Testis (tissue), 3 donors: ENCODE measurements around the gene PKIG. TPM values are rescaled to one million over a fixed set of nuclear protein-coding genes. Genes with fewer than 3 reads are reported as not detected.

Experiments
- DNase-seq: peaks from one replicate; pipeline ENCODE4 v3.0.0-alpha.2; 2019
- H3K27ac ChIP-seq, 2 donors: fragments of 200-600 bp; sonication (generic); one replicate each; pipeline ENCODE4 v1.5.1; 2019
- H3K27me3 ChIP-seq: fragments of 200-600 bp; sonication (generic); one replicate; pipeline ENCODE4 v1.5.1; 2019
- H3K36me3 ChIP-seq: fragments of 200-600 bp; sonication (generic); one replicate; pipeline ENCODE4 v1.5.1; 2017; ENCODE audit warnings: low read depth; ENCODE audit errors: missing control alignments
- H3K4me1 ChIP-seq: fragments of 200-600 bp; sonication (generic); one replicate; pipeline ENCODE4 v1.5.1; 2019
- H3K4me3 ChIP-seq, 2 donors: fragments of 200-600 bp; sonication (generic); one replicate each; pipeline ENCODE4 v1.5.1; 2017 to 2019
- H3K9me3 ChIP-seq: fragments of 200-600 bp; sonication (generic); one replicate; pipeline ENCODE4 v1.5.1; 2017
- POLR2A ChIP-seq: fragments of 450-650 bp; IDR thresholded peaks from one replicate; pipeline ENCODE4 v1.6.1; 2017; ENCODE audit warnings: antibody characterized with exemption, mild to moderate bottlenecking, moderate library complexity
- WGBS, 2 donors: methylation state at CpG; one replicate each; pipeline ENCODE4 v1.1.5; 2018; 5-methylcytosine and 5-hydroxymethylcytosine counted together
- intact Hi-C: fragments of 100-400 bp; cut with DNase I; formaldehyde crosslinking; loops from one replicate; pipeline ENCODE4 v1.15.1; 2023; ENCODE audit warnings: low total_unique reads
- polyA plus RNA-seq: library from polyadenylated mRNA; stranded (reverse); fragments of 350-450 nt; fragmentation: Illumina TruSeq; extraction: RNeasy Lipid Tissue Mini Kit (QIAGEN cat#74804); gene quantifications from one replicate; pipeline ENCODE4 v1.2.3, GENCODE V29; 2014; ENCODE audit warnings: low read depth, low replicate concordance; ENCODE audit not compliant: insufficient read depth
- total RNA-seq, 2 donors: library from RNA; depleted of rRNA; stranded (reverse); fragments of >200 nt; gene quantifications; one replicate each; pipeline ENCODE4 v1.2.3, GENCODE V29; 2016
- TF ChIP-seq, protein P1 (sequence below), 3 experiments: fragments of 450-650 bp in 2 of 3; fragments of 200-600 bp in 1 of 3; sonication (generic) in 1 of 3; IDR thresholded peaks; one replicate each; pipeline ENCODE4 v1.5.1; 2016 to 2019; ENCODE audit warnings: antibody characterized with exemption in 3 of 3, mild to moderate bottlenecking in 2 of 3, moderate library complexity in 1 of 3

PKIG gene
- total and polyA plus RNA-seq, 3 donors from 2014 or later: 66.6 to 180 (median 70.4) TPM

DNA sequence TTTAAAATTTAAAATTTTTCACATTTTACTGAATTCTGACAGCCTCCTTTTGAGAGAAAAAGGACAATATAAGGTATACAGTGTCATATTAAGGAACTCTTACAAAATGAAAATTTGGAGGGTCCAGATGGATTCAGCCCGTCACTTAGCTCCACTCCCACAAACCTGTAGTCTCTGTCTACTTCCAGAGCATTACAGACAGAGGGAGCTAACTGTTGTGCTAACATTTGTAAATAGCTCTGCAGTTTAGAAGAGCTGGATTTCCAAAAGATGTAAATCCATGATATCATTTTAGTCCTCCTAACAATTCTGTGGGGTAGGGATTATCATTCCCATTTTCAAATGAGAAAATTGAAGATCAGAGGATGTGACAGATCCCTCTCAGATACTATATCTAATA is 44.4 kb upstream of the PKIG start:
- Histone ChIP-seq H3K4me3 (no peak overlapping the region), H3K4me1 (peaks cover 4% of the 10 kb centered on the region), H3K27me3 (no peaks in the 10 kb centered on the region), H3K27ac (no peak overlapping the region), H3K9me3 (no peaks in the 10 kb centered on the region), H3K36me3 (no peaks in the 10 kb centered on the region)
- TF ChIP-seq, protein P1, sequence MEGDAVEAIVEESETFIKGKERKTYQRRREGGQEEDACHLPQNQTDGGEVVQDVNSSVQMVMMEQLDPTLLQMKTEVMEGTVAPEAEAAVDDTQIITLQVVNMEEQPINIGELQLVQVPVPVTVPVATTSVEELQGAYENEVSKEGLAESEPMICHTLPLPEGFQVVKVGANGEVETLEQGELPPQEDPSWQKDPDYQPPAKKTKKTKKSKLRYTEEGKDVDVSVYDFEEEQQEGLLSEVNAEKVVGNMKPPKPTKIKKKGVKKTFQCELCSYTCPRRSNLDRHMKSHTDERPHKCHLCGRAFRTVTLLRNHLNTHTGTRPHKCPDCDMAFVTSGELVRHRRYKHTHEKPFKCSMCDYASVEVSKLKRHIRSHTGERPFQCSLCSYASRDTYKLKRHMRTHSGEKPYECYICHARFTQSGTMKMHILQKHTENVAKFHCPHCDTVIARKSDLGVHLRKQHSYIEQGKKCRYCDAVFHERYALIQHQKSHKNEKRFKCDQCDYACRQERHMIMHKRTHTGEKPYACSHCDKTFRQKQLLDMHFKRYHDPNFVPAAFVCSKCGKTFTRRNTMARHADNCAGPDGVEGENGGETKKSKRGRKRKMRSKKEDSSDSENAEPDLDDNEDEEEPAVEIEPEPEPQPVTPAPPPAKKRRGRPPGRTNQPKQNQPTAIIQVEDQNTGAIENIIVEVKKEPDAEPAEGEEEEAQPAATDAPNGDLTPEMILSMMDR (IDR thresholded peaks at IDR 0.05): no peak
- no peak for TF ChIP-seq POLR2A
- 56 to 60% methylated on average over 1 of the region's 1 CpG for WGBS, 2 donors
- no peak for DNase-seq
- intact Hi-C loops: loop anchor here (10.0 kb wide), 1 partner anchor 67 kb away; no protein-coding TSS in a partner anchor

DNA sequence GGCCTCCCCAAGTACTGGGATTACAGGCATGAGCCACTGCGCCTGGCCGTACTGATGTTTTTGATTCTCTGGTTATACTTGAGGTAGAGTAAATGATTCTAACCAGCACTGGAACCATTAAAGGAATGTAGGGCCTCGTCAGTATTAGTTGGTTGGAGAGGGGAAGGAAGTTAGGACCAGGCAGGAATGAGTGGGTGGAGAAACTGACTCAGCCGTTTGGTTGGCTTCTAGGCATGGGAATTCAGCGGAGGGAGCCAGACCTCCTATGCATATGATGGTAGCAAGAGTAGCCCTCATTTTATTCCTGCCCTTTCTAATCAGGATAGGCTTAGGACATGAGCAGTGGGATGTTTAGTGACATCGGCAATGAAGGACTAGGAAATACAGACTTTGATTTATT is 41.5 kb upstream of the PKIG start:
- TF ChIP-seq, protein P1 (IDR thresholded peaks at IDR 0.05): no peak
- TF ChIP-seq POLR2A: no peak
- DNase-seq: no peak
- no peak overlapping the region for H3K27ac ChIP-seq
- H3K4me3 ChIP-seq: no peak overlapping the region
- peaks cover 4% of the 10 kb centered on the region for H3K4me1 ChIP-seq
- no peaks in the 10 kb centered on the region for H3K9me3 ChIP-seq
- no peaks in the 10 kb centered on the region for H3K36me3 ChIP-seq
- no peaks in the 10 kb centered on the region for H3K27me3 ChIP-seq
- WGBS, 2 donors: 78 to 79% methylated on average over 6 of the region's 6 CpGs
- intact Hi-C loops: no loop called here

DNA sequence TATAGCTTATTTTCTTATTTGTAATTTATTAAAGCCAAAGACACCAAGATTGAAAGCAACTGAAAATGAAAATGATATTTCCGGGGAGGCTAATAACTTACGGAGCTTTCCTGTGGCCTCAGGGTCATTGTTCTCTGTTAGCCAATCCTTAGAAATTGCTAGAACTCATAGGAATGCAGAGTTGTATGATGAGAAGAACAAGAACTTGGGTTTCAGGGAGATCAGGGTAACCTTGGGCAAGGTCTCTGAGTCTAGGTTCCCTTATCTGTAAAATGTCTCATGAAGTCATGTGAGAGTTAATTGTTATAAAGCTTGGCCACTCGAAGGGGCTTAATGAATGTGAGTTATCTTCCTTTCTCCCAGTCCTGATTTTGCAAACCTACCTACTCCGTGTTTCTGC is 40.4 kb upstream of the PKIG start:
- TF ChIP-seq, protein P1 (IDR thresholded peaks at IDR 0.05): no peak
- TF ChIP-seq POLR2A: no peak
- Histone ChIP-seq H3K36me3 (no peaks in the 10 kb centered on the region), H3K27me3 (no peaks in the 10 kb centered on the region), H3K27ac (peak overlapping the region in 1 of 2 donors; percentile 14), H3K4me3 (no peak overlapping the region), H3K4me1 (peaks cover 4% of the 10 kb centered on the region), H3K9me3 (no peaks in the 10 kb centered on the region)
- 32 to 40% methylated on average over 4 of the region's 4 CpGs for WGBS, 2 donors
- intact Hi-C loops: no loop called here
- no peak for DNase-seq

DNA sequence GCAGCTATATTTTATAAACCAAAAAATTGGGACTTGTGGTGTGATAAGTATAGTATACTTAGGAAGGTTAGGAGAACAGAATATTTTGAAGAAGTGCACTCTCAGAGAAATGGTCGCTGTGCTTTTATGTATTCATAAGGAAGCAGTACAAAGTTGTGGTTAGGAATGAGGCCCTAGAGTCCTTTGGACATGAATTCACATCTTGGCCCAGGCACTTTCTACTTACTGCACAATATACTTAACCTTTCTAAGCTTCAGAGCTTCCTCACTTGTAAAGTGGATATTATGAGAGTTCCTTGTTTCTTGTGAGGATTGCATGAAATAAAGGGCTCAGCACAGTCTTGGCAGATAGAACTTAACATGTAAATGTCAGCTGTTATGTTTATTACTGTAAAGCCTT is 39.5 kb upstream of the PKIG start:
- WGBS, 2 donors: 66 to 73% methylated on average over 1 of the region's 1 CpG
- H3K27ac ChIP-seq: no peak overlapping the region
- no peaks in the 10 kb centered on the region for H3K9me3 ChIP-seq
- no peak overlapping the region for H3K4me3 ChIP-seq
- TF ChIP-seq, protein P1 (IDR thresholded peaks at IDR 0.05): no peak
- TF ChIP-seq POLR2A: no peak
- H3K4me1 ChIP-seq: peaks cover 4% of the 10 kb centered on the region
- intact Hi-C loops: no loop called here
- H3K36me3 ChIP-seq: no peaks in the 10 kb centered on the region
- H3K27me3 ChIP-seq: no peaks in the 10 kb centered on the region
- DNase-seq: no peak

DNA sequence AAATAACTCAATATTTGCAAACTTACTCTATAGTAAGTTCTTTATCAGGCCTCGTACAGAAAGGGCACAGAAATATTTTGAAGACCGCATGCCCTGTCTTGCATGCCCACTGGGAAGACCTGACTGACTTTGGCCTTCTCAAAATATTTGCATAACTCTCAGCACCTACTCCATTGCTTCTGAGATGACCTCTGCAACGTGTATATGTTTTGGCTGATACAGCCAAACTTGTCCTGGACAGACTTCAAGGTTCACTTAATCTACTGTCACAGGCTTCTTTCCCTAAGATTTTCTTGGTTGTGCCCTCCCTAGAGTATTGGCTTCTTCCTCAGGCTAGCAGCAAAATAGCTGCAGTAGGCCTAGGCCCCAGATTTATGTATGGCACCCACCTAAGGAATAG is 39.0 kb upstream of the PKIG start:
- no peak overlapping the region for H3K27ac ChIP-seq
- peaks cover 4% of the 10 kb centered on the region for H3K4me1 ChIP-seq
- no peak overlapping the region for H3K4me3 ChIP-seq
- WGBS, 2 donors: 66 to 71% methylated on average over 3 of the region's 3 CpGs
- no peaks in the 10 kb centered on the region for H3K9me3 ChIP-seq
- DNase-seq: no peak
- intact Hi-C loops: no loop called here
- H3K27me3 ChIP-seq: no peaks in the 10 kb centered on the region
- H3K36me3 ChIP-seq: no peaks in the 10 kb centered on the region
- TF ChIP-seq, protein P1 (IDR thresholded peaks at IDR 0.05): no peak
- TF ChIP-seq POLR2A: no peak
